NCI-H2227 (cell line): ENCODE results near the gene TPH1.
"Not testable (repeated sequence)": the region's sequence is repeated elsewhere in the genome, so short reads cannot be mapped to it uniquely, and the experiment has no call there.

Experiments
- DNase-seq: peaks from one replicate; lab custom pipeline; 2025; ENCODE audit not compliant: unreplicated experiment; lab: John Stamatoyannopoulos, UW

Gene TPH1

DNA sequence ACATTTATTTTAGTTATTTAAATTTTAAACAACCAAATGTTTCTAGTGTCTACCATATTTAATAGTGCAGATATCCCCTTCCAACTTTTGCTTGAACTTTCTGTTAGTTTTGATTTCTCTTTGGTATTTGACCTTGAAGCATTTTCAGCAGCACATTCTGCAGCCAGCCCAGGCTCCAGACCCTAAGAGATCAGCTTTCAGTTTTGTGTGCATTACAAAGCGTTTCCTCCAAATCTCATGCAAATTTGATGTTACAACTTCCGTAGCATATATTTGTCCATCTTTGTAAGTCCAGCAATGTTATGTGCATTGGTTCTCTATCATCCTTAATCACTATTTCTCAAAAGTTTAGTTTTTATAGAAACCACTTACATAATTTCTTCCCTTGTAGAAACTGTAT, 18.6 kb downstream of the TPH1 start:
- DNase-seq: no peak

DNA sequence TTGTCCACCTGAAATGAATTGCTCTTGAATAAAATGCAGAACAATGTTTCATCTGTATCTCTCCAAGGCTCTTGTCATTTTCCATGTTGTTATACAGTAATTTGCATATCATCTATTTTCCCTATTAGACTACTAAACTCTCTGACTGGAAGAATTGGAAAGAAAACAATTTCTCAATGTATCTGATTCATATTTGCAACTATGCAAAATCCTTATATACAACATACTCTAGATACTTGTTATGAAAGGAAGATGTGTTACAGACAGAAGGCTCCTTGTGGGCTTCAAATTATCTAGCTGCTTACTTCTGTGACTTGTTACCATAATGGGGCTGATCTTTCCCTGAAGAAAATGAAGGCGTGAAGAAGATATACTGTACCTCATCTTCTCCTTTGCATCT, 23.6 kb downstream of the TPH1 start:
- no peak for DNase-seq

DNA sequence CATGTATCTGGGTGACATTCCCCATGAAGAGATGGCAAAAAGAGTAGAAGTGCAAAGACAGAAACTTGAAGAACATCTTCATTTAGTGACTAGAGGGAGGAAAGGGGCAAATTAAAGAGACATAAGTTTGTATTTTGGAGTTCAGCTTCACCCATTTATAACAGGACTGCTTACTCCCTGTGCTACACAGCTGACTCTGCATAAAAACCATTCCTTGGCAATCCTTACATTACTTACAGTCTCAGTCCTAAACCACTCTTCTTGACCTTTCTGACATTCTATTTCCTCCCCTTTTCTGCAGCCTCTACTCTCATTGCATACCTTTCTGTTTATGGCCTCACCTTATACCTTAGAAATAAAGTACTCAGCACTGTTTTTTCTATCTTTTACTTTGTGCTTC, 26.4 kb downstream of the TPH1 start:
- no peak for DNase-seq

DNA sequence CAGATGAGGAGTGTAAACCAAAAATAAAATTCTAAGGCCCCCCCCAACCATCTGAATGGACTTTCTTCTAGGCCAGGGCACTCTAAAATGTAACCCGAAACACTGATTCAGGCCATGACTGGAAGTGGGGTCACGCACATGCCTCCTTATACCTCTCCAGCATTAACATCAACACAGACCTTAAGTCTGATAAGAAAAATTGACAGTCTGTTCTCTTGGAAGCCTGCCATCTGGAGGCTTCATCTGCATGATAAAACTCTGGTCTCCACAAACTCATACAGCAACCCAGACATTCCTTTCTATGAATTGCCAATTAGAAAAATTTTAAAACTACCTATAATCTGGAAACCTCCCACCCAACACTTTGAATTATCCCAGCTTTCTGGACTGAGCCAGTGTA, 29.3 kb downstream of the TPH1 start:
- DNase-seq: no peak

DNA sequence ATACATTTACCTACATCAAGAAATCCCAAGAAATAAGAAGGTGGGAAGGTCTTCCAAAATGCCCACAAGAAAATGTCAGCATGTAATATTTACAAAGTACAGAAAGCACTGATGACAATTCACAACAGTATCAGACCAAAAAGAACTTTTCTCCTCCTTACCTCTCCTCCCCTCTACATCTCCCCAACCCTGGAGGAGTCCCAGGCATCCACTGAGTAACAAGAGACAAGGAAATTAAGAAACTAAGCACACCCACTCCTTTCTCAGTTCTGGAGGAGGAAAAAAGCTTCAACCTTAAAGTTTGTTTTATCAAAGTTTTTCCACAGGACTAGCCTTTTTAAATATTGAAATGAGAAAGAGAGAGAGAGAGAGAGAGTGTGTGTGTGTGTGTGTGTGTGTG, 31.2 kb downstream of the TPH1 start:
- no peak for DNase-seq

DNA sequence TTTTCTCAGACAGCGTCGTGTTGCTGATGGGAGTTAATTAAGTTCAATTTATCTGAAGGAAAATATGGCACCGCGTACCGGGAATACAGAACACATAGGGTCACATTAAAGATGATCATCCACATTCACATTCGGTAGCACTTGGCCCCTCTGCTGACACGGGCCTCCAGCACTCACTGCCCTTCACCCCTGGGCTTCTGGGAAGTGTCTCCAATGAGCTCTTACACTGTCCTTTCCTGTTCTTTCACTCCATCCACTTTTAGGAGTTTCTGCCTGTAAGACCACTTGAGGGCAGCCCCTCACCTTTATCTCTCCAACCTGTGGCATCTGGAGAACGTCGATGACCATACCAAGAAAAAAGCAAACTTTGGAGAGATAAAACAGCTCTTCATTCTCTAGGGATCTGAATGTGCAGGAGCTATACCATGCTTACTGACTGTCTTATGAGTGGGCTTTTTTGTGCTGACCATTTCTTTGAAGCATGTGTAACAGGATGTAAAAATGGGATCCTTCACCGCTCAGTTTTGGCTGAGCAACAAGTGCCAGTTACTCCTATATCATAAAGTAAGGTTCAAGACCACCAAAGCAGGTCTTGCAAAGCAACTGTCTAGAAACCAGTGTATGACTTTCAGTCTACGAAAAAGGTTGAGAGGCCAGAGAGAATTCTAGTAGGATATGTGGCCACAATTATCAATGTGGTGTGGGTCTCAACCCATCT, 32.1 kb downstream of the TPH1 start:
- DNase-seq: no peak

DNA sequence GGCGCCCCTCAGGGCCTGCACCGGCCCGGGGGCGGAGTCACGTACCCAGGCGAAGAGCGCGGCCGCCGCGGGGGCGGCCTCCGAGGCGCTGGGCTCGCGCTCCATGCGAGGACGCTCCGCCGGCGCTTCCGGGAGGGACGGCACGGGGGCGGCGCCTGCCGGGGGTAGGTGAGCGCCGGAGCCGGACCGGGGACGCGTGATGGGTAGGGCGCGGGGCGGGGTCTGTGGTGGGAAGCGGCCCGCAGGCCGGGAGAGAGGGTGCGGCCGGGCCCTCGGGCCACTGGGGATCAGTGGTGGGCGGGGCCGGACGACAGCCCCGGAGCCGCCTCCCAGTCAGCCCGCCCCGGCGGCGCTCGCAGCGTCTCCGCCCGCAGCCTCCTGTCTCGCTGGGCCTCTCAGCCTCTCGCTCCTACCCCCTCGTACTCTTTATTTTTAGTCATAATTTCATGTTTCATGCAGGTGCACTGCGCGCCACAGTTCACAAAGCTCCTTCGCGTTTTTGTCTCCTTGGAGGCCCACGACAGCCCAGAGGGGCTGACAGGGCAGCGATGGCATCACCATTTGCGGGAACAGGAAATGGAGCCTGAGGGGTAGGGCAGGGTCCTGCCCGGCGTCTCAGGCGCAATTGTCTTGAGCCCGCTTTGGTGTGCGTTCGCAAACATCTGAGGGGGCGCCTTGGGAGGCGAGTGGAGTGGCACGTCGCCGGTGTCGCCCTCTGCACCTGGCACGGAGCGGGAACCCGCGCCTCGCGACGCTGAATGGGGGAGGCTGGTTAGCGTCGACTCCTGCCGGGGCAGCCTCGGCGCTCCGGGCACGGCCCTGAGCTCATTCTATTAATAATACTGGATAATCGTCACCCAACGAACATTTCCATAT, 32.9 kb downstream of the TPH1 start, which contains the start of gene SERGEF:
SERGEF (minus strand) TSS at position 142 of the 876 bp plus-strand sequence; CDS start at position 105, 37 bp downstream.
- peak; percentile 97 for DNase-seq

DNA sequence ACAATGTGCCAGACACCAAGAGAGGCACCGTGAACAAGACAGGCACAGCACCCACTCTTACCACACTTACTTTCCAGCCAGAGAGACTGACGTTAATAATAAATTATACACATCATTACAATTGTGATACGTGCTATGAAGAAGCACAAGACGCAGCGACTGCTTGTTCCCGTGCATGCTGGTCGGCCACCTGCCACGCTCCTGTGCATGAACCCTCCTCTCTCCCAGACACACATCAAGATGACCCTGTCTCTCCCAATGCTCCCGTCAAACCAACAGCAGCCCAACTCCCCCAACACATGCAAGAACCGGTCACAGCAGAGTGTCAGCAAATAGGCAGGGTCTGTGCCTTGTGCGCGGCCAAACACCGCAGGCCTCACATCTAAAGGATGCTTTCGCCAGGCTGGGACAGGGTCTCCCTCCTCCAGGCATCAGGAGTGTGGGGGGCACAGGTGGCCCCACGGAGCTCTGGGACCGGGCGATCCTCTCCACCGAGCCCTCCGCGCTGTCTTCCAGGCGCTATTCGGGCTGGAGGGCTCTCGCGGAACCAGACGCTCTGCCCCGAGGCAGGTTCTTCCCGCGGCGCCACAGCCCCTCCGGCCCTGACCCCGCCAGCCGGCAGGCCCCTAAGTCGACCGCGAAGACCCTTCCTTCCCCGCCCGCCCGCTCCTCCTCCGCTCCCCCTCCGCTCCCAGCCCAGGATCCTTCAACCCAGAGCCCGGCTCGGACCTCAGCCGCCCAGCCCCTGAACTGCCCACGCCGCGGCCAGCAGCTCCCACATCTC, 33.8 kb downstream of the TPH1 start:
- peak; percentile 55 for DNase-seq

DNA sequence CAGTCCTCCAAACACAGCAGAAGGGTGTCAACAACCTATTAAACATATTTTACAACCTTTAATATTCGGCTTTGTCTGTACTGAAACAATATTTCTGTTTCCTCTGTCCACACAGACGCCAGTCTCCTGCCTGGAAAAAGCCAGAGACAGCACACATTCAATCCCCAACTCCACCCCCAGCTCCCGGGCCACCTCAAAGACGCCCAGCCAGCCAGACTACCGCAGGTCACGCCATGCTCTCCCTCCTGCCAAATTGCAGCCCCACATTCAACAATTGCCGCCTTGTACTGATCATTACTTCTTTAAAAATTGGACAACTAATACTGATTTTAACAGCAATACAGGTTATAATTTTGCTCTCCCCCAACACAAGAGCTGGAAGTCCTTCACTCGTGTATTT, 34.4 kb downstream of the TPH1 start:
- DNase-seq: peak; percentile 12

DNA sequence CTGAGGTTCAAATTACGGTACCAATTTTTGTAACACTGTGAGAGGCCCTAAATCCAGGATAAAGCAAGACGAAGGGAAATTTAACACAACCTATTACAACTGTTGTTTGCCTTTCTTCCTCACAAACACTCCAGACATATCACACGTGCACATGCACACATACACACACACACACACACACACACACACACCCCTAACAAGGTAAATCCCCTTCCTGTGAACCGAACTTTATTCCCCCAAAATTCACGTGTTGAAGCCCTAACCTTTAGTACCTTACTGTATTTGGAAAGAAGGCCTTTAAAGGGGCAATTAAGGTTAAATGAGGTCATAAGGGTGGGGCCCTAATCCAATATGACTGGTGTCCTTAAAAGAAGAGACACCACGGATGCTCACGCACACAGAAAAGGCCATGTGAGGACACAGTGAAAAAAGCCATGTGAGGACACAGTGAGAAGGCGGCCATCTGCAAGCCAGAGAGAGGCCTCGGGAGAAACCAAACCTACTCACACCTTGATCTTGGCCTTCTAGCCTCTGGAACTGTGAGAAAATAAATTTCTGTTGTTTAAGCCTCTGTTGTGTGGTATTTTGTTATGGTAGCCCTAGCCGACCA, 35.0 kb downstream of the TPH1 start:
- peak; percentile 48 for DNase-seq

DNA sequence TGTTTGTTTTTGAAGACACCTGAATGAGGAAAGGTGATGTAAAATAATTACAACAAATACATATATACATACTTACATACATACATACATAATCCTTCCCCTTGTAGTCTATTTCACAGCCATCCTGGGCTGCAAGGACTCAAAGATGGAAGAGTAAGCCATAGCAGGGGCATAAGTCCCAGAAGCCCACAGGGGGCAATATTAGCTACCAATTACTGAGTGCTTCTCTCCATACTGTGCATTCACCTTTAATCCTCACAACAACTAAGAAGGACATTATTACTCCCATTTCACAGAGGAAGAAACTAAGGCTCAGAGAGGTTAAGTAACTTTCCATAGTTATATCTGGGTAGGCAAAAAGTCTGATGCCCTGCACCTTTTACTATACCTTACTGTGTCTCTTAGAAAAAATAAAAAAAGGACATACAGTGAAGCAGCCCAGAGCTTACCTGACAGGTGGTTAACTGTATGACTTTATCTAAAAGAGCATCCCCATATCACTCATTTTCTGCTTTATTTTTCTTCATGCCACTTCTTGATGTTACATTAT, 35.9 kb downstream of the TPH1 start:
- no peak for DNase-seq

DNA sequence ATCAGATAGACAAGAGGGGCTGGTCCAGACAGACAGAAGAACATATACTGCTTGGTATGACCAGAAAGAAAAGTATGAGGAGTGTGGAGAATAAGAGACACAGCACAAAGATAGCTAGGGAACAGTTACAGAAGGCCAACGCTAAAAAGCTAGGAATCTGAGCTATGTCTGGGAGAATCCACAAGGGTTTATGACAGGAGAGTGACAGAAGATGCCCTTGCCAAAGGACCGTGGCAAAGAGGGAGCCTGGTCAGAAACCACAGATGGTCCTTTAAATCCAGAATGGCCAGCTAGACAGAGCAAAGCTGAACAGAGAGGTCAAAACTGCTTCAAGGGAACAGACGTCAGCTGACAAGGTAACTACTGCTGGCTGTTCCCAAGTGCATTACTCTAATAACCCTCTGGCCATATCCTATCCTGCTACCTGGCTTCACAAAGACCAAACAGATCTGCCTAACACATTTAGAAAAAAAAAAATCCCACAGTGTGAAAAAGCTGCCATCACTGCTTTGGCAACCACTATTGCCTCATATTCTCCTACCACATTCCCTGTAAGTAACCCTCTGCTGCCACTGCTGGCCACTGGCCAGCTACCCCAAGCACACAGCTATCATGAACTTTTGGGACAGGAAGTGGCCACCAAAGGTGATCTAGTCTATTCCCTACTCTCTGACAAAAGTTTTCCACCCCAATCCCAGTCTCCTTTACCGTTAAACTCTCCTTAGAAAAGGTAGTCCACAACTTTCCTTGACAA, 40.5 kb downstream of the TPH1 start:
- DNase-seq: no peak

DNA sequence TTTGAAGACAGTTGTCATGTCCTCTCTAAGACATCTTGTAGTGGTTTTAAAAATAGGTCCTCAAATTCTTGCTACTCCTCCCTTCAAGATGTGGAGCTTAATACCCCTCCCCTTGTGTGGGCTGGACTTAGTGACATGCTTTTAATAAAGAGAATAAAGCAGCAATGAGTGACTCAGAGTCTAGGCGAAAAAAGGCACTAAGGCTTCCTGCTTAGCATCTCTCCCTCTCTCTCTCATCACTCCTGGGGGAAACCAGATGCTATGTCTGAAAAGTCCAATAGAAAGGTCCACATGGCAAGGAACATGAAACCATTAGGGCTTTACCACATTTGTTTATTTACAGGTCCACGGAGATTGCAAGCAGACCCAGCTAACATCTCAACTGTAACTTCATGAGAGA, 44.9 kb downstream of the TPH1 start:
- DNase-seq: no peak

DNA sequence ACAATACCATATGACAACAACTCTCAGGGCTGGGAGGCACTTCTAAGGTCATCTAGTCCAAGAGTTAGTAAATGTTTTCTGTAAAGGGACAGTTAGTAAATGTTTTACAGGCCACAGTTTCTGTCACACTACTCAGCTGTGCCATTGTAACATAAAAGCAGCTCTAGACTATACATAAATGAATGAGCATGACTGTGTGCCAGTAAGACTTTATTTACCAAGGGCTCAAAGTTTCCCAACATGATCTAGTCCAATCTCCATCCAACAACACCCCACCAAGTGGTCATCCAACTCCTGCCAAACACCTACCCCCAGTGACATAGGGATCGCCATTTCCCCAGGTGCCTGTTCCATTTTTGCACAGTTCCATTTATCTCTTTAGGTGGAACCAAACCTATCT, 45.3 kb downstream of the TPH1 start:
- DNase-seq: no peak

DNA sequence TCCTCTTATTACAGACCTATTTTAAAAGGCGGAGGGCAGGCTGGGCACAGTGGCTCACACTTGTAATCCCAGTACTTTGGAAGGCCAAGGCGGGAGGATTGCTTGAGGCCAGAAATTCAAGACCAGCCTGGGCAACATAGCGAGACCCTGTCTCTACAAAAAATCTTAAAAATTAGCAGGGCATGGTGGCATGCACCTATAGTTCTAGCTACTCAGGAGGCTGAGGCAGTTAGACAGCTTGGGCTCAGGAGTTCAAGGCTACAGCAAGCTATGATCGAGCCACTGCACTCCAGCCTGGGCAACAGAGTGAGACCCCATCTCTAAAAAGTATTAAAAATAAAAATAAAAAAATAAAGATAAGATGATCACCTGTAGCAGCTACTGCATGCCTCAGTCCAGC, 45.9 kb downstream of the TPH1 start:
- DNase-seq: not testable (repeated sequence)
